Measurements from ENCODE around the gene GJC2. TPM values are rescaled to one million over a fixed set of nuclear protein-coding genes. Genes with fewer than 3 reads are reported as not detected.

GJC2 gene
- total RNA-seq, 4 donors from 2014 or later, result 6.9 to 15.1 (median 9.9) TPM

DNA sequence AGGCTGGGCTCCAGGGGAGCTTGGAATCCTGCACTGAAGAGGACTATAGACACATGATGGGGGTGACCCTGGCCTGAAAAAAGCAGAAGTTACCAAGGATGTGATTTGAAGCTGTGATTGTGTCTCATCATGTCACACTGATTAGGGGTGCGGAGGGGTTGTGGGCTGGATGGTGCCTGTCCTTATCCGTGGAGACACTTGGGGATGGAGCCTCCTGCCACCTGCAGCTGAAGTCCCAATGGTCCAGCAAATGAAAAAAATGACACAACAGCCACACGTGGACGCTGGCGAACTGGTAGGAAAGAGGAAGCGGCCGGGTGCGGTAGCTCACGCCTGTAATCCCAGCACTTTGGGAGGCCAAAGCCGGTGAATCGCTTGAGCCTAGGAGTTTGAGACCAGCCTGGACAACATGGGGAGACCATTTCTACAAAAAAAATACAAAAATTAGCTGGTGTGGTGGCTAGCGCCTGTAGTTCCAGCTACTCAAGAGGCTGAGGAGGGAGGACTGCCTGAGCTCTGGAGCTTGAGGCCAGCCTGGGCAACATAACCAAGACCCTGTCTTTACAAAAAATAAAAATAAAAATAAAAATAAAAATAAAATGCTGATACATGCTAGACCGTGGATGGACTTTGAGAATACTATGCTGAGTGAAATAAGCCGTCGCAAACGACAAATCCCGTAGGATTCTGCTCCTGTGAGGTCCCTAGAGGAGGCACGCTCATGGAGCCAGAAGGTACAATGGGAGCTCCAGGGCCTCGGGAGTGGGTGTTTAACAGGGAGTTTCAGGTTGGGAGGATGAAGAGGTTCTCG lies 15.0 kb downstream of the GJC2 start:
- 45 to 55% methylated on average over 20 of the region's 20 CpGs for WGBS, 2 donors
- Histone ChIP-seq H3K27me3 (no peaks in the 10 kb centered on the region), H3K36me3 (peaks cover 0 to 4% (median 0%) of the 10 kb centered on the region in 3 donors), H3K4me3 (peak overlapping the region; percentile 41 to 87 (median 58)), H3K4me1 (peaks cover 0 to 53% (median 22%) of the 10 kb centered on the region in 4 donors), H3K27ac (peak overlapping the region; percentile 95 to 100 (median 98)), H3K9me3 (no peaks in the 10 kb centered on the region)
- DNase-seq (ENCODE audit: low spot score in 2 of 2), result no peak
- TF ChIP-seq POLR2A (IDR thresholded peaks at IDR 0.05), result peak in 1 of 2 donors; percentile 32
- TF ChIP-seq, protein P1, sequence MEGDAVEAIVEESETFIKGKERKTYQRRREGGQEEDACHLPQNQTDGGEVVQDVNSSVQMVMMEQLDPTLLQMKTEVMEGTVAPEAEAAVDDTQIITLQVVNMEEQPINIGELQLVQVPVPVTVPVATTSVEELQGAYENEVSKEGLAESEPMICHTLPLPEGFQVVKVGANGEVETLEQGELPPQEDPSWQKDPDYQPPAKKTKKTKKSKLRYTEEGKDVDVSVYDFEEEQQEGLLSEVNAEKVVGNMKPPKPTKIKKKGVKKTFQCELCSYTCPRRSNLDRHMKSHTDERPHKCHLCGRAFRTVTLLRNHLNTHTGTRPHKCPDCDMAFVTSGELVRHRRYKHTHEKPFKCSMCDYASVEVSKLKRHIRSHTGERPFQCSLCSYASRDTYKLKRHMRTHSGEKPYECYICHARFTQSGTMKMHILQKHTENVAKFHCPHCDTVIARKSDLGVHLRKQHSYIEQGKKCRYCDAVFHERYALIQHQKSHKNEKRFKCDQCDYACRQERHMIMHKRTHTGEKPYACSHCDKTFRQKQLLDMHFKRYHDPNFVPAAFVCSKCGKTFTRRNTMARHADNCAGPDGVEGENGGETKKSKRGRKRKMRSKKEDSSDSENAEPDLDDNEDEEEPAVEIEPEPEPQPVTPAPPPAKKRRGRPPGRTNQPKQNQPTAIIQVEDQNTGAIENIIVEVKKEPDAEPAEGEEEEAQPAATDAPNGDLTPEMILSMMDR (IDR thresholded peaks at IDR 0.05), result no peak
- TF ChIP-seq EP300 (IDR thresholded peaks at IDR 0.05), result no peak

DNA sequence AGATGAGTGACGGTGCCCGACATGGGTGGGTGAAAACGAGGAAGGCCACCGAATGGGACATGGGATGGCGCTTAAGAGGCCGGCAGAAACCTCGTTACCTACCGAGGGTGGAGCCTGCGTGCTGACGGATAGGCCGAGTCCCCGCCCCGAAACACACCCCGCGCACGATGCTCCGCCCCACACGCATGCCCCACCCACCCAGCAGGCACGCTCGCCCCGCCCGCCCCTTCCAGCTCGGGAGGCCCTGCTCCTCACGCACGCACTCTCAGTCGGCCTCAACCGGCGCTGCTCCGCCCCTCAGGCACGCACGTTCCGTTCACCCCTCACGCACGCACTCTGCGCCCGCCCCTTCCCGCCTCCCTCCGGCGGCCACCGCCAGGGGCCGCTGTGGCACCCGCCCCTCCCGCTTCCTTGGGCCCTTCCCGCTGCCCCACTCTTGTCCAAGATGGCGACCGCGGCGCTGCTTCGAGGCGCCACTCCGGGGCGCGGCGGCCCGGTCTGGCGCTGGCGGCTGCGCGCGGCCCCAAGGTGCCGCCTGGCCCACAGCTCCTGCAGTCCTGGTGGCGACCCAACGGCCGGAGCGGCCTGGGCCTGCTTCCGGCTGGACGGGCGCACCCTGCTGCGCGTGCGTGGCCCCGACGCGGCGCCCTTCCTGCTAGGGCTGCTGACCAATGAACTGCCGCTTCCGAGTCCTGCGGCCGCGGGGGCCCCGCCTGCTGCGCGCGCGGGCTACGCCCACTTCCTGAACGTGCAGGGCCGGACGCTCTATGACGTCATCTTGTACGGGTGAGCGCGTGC lies 15.8 kb downstream of the GJC2 start, which contains the start of gene IBA57:
TSS of gene IBA57 (plus strand) at position 433 of the 798 bp plus-strand sequence. CDS start at position 446, 13 bp downstream.
- H3K27me3 ChIP-seq, result no peaks in the 10 kb centered on the region
- H3K4me3 ChIP-seq, result peak within 1 kb of the TSS; percentile 41 to 87 (median 58)
- H3K27ac ChIP-seq, result peak within 1 kb of the TSS; percentile 95 to 100 (median 98)
- H3K36me3 ChIP-seq, result peaks cover 0 to 4% (median 0%) of the 10 kb centered on the region in 3 donors
- TF ChIP-seq EP300 (IDR thresholded peaks at IDR 0.05), result peak; percentile 90 to 99
- TF ChIP-seq POLR2A (IDR thresholded peaks at IDR 0.05), result peak; percentile 97 to 98
- TF ChIP-seq, protein P1 (IDR thresholded peaks at IDR 0.05), result peak; percentile 94 to 100 (median 99)
- H3K9me3 ChIP-seq, result no peaks in the 10 kb centered on the region
- WGBS, 2 donors, result 0 to 1% methylated on average over 54 to 60 of the region's 93 CpGs
- peaks cover 0 to 52% (median 22%) of the 10 kb centered on the region in 4 donors for H3K4me1 ChIP-seq
- peak; percentile 98 to 99 for DNase-seq (ENCODE audit: low spot score in 2 of 2)

DNA sequence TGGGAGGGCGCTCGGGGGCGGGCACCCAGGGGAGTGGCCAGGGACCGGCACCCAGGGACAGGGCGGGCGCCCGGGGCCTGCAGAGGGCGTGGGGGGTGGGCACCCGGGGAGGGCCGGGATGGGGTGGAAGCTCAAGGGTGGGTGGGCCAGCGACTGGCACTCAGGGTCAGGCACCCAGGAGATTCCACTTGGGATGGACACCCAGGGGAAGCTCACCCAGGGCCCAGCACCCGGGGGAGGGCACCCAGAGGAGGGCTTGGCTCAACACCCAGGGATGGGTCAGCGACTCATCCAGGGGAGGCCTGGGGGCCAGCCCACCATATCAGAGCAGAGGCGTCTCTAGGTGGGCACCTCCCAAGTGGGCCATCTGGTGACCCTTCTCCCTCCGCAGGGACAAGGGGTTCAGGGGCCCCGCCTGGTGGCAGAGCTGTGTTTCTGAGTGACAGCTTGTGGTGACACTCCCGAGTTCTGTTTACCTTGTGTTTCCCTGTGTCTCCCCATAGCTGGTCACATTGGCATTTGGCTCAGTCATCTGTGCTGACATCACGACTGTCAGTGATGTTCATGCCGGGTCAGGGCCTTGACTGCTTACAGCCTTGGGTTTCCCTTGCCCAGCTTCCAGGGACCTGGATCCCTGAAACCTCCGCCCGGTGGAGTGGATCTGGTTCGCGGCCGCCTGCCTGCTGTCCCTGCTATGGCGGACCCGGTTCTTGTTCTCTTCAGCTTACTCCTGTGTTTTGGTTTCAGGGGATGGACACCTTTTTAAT lies 16.6 kb downstream of the GJC2 start:
- peak overlapping the region; percentile 95 to 100 (median 98) for H3K27ac ChIP-seq
- TF ChIP-seq POLR2A (IDR thresholded peaks at IDR 0.05) (no peak), EP300 (IDR thresholded peaks at IDR 0.05) (peak in 1 of 2 donors; percentile 5)
- TF ChIP-seq, protein P1 (IDR thresholded peaks at IDR 0.05), result peak; percentile 14 to 53 (median 46)
- H3K36me3 ChIP-seq, result peaks cover 0 to 4% (median 0%) of the 10 kb centered on the region in 3 donors
- H3K27me3 ChIP-seq, result no peaks in the 10 kb centered on the region
- peak overlapping the region; percentile 30 to 87 (median 58) for H3K4me3 ChIP-seq
- H3K9me3 ChIP-seq, result no peaks in the 10 kb centered on the region
- 33 to 40% methylated on average over 13 of the region's 26 CpGs for WGBS, 2 donors
- DNase-seq (ENCODE audit: low spot score in 2 of 2), result peak; percentile 60 to 76
- H3K4me1 ChIP-seq, result peaks cover 0 to 47% (median 22%) of the 10 kb centered on the region in 4 donors

DNA sequence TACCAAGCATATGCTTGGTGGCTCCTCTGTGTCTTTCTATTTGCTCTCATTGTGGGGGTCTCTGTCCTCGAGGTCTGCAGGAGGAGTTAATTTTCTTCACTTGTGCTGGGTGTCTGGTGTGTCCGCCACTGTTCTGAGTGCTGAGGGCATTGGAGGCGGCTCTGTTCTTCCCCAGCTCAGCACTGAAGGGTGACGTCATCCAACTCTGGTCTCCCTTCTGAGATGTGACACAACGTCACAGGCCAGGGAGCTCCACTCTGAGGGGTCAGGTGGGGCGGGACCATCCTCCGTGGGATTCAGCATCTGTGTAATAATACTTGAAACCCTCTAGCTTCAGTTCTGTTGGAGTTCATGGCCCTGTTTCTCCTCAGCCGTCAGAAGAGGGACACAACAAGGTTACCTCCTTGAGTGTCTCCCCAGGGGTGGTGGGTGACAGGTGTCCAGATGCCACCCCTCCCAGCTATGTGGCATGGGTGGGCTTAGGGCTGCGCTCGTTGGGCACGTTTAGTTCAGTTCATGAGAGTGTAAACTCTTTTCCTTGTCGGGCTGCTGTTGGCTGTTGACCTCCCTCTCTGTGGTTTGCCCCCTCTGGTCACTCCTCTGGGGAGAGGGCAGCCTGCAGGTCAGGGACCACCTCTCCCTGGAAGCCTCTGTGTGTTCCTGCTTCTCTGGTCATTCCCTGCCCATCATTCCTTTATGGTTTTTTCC lies 19.0 kb downstream of the GJC2 start:
- H3K4me1 ChIP-seq, result peaks cover 0 to 27% (median 8%) of the 10 kb centered on the region in 4 donors
- H3K9me3 ChIP-seq, result no peaks in the 10 kb centered on the region
- no peak for TF ChIP-seq EP300 (IDR thresholded peaks at IDR 0.05)
- H3K27me3 ChIP-seq, result no peaks in the 10 kb centered on the region
- 79 to 80% methylated on average over 11 to 12 of the region's 12 CpGs for WGBS, 2 donors
- H3K27ac ChIP-seq, result peak overlapping the region in 1 of 4 donors; percentile 100
- peaks cover 0 to 4% (median 0%) of the 10 kb centered on the region in 3 donors for H3K36me3 ChIP-seq
- no peak for DNase-seq (ENCODE audit: low spot score in 2 of 2)
- no peak overlapping the region for H3K4me3 ChIP-seq

Data from tibial nerve (tissue), 4 donors.